ENCODE results near the gene FLII.

- TF ChIP-seq CTCF (IDR thresholded peaks at IDR 0.05) (no peak), POLR2A (IDR thresholded peaks at IDR 0.05) (no peak)
These were observed 5.2 kb downstream of the FLII start for GRCh38 chr17:18253187-18253884.
